HUES6 (cell line): ENCODE data around the gene NTN1.

Experiments
- H3K27ac ChIP-seq: 2 replicates; pipeline ENCODE4 v1.7.0; 2013; ENCODE audit warnings: low read depth, mild to moderate bottlenecking, low read length, inconsistent platforms
- H3K27me3 ChIP-seq: 2 replicates; pipeline ENCODE4 v1.6.1; 2013; ENCODE audit warnings: low read length; ENCODE audit not compliant: control insufficient read depth, insufficient read depth
- H3K36me3 ChIP-seq: 2 replicates; pipeline ENCODE4 v1.6.1; 2013; ENCODE audit warnings: low read length; ENCODE audit not compliant: control insufficient read depth, insufficient read depth
- H3K4me1 ChIP-seq: 2 replicates; pipeline ENCODE4 v1.6.1; 2013; ENCODE audit warnings: low read length; ENCODE audit not compliant: control insufficient read depth, insufficient read depth
- H3K4me3 ChIP-seq: 2 replicates; pipeline ENCODE4 v1.5.1; 2013; ENCODE audit warnings: low read depth, low read length
- H3K9ac ChIP-seq: one replicate; pipeline ENCODE4 v1.6.1; 2013; ENCODE audit warnings: mild to moderate bottlenecking, low read length
- H3K9me3 ChIP-seq: 2 replicates; pipeline ENCODE4 v1.6.1; 2013; ENCODE audit warnings: low read depth, low read length; ENCODE audit not compliant: control insufficient read depth, insufficient read depth

Gene NTN1

GRCh38 chr17:9169116-9169515 is 147.8 kb downstream of the NTN1 start:
- Histone ChIP-seq H3K27ac (no peak overlapping the region), H3K4me1 (peaks cover 13% of the 10 kb centered on the region), H3K9ac (no peak overlapping the region), H3K9me3 (peaks cover 3% of the 10 kb centered on the region; the same call in 1 of the 2 replicates), H3K36me3 (no peaks in the 10 kb centered on the region), H3K4me3 (no peak overlapping the region), H3K27me3 (no peaks in the 10 kb centered on the region)

GRCh38 chr17:9170336-9170735 is 149.0 kb downstream of the NTN1 start:
- Histone ChIP-seq H3K27me3 (no peaks in the 10 kb centered on the region), H3K9me3 (peaks cover 6% of the 10 kb centered on the region; the same call in 1 of the 2 replicates), H3K4me1 (peaks cover 13% of the 10 kb centered on the region), H3K9ac (no peak overlapping the region), H3K27ac (no peak overlapping the region), H3K4me3 (no peak overlapping the region), H3K36me3 (no peaks in the 10 kb centered on the region)

GRCh38 chr17:9170853-9171252 is 149.5 kb downstream of the NTN1 start:
- Histone ChIP-seq H3K27ac (no peak overlapping the region), H3K9ac (no peak overlapping the region), H3K4me3 (no peak overlapping the region)

GRCh38 chr17:9173386-9173983 is 152.2 kb downstream of the NTN1 start:
- no peak overlapping the region for H3K9ac ChIP-seq
- H3K4me3 ChIP-seq: no peak overlapping the region
- peaks cover 6% of the 10 kb centered on the region; the same call in 1 of the 2 replicates for H3K9me3 ChIP-seq
- H3K27ac ChIP-seq: no peak overlapping the region
- no peaks in the 10 kb centered on the region for H3K27me3 ChIP-seq
- H3K4me1 ChIP-seq: peaks cover 9% of the 10 kb centered on the region
- H3K36me3 ChIP-seq: no peaks in the 10 kb centered on the region

More at GRCh38 chr17:9170853-9171252, 149.5 kb downstream of the NTN1 start:
- no peaks in the 10 kb centered on the region for H3K36me3 ChIP-seq
- peaks cover 6% of the 10 kb centered on the region; the same call in 1 of the 2 replicates for H3K9me3 ChIP-seq
- H3K27me3 ChIP-seq: no peaks in the 10 kb centered on the region
- H3K4me1 ChIP-seq: peaks cover 13% of the 10 kb centered on the region

GRCh38 chr17:9174312-9174711 is 153.0 kb downstream of the NTN1 start:
- H3K36me3 ChIP-seq: no peaks in the 10 kb centered on the region
- peaks cover 6% of the 10 kb centered on the region; the same call in 1 of the 2 replicates for H3K9me3 ChIP-seq
- H3K27me3 ChIP-seq: no peaks in the 10 kb centered on the region
- no peak overlapping the region for H3K9ac ChIP-seq
- peaks cover 17% of the 10 kb centered on the region for H3K4me1 ChIP-seq
- no peak overlapping the region for H3K4me3 ChIP-seq
- H3K27ac ChIP-seq: no peak overlapping the region

GRCh38 chr17:9174779-9175574 is 153.7 kb downstream of the NTN1 start:
- Histone ChIP-seq H3K4me3 (no peak overlapping the region), H3K9me3 (peaks cover 6% of the 10 kb centered on the region; the same call in 1 of the 2 replicates), H3K36me3 (no peaks in the 10 kb centered on the region), H3K27ac (no peak overlapping the region), H3K9ac (no peak overlapping the region), H3K4me1 (peaks cover 19% of the 10 kb centered on the region), H3K27me3 (no peaks in the 10 kb centered on the region)

GRCh38 chr17:9175700-9176467 is 154.6 kb downstream of the NTN1 start:
- no peak overlapping the region for H3K4me3 ChIP-seq
- no peaks in the 10 kb centered on the region for H3K27me3 ChIP-seq
- H3K9me3 ChIP-seq: peaks cover 6% of the 10 kb centered on the region; the same call in 1 of the 2 replicates
- peaks cover 15% of the 10 kb centered on the region; the same call in 1 of the 2 replicates for H3K4me1 ChIP-seq
- H3K27ac ChIP-seq: no peak overlapping the region
- H3K36me3 ChIP-seq: no peaks in the 10 kb centered on the region
- H3K9ac ChIP-seq: no peak overlapping the region

- H3K27me3 ChIP-seq: no peaks in the 10 kb centered on the region
- peaks cover 10% of the 10 kb centered on the region; the same call in 1 of the 2 replicates for H3K4me1 ChIP-seq
- no peak overlapping the region for H3K9ac ChIP-seq
- no peak overlapping the region for H3K27ac ChIP-seq
- no peaks in the 10 kb centered on the region for H3K36me3 ChIP-seq
- H3K9me3 ChIP-seq: peaks cover 6% of the 10 kb centered on the region; the same call in 1 of the 2 replicates
- no peak overlapping the region for H3K4me3 ChIP-seq
These were observed 155.9 kb downstream of the NTN1 start for GRCh38 chr17:9177212-9177611.

GRCh38 chr17:9178319-9178718 is 157.0 kb downstream of the NTN1 start:
- H3K36me3 ChIP-seq: no peaks in the 10 kb centered on the region
- H3K27ac ChIP-seq: no peak overlapping the region
- H3K27me3 ChIP-seq: no peaks in the 10 kb centered on the region
- peaks cover 10% of the 10 kb centered on the region; the same call in 1 of the 2 replicates for H3K4me1 ChIP-seq
- no peak overlapping the region for H3K9ac ChIP-seq
- H3K9me3 ChIP-seq: peaks cover 6% of the 10 kb centered on the region; the same call in 1 of the 2 replicates
- H3K4me3 ChIP-seq: no peak overlapping the region

- no peak overlapping the region for H3K4me3 ChIP-seq
- H3K4me1 ChIP-seq: peaks cover 10% of the 10 kb centered on the region; the same call in 1 of the 2 replicates
- H3K9ac ChIP-seq: no peak overlapping the region
- H3K9me3 ChIP-seq: no peaks in the 10 kb centered on the region
- no peaks in the 10 kb centered on the region for H3K27me3 ChIP-seq
- no peak overlapping the region for H3K27ac ChIP-seq
- no peaks in the 10 kb centered on the region for H3K36me3 ChIP-seq
These were observed 158.3 kb downstream of the NTN1 start for GRCh38 chr17:9179602-9180001.
